HEK293 (cell line): ENCODE data around the gene SHISA5.
"Not testable (repeated sequence)": the region's sequence is repeated elsewhere in the genome, so short reads cannot be mapped to it uniquely, and the experiment has no call there.

Experiments
- CTCF ChIA-PET: fragments of 350-600 bp; formaldehyde crosslinking; extraction: SDS; loops from one replicate; lab custom pipeline; 2021; ENCODE audit warnings: antibody characterized with exemption; lab: Yijun Ruan, JAX
- POLR2A ChIA-PET: fragments of 300-600 bp; formaldehyde crosslinking; extraction: SDS; loops from one replicate; lab custom pipeline; 2020; ENCODE audit warnings: antibody characterized with exemption, inconsistent platforms; lab: Yijun Ruan, JAX
- H3K27ac ChIP-seq: fragments of 200-500 bp; sonication (Bioruptor generic); 2 replicates; pipeline ENCODE4 v1.5.1; 2014; ENCODE audit warnings: low read depth, low read length, control low read depth, inconsistent platforms; ENCODE audit errors: extremely low read depth
- H3K36me3 ChIP-seq, 2 experiments: fragments of 200-500 bp in 1 of 2; sonication (Bioruptor generic) in 1 of 2; 1 replicate in 1 of 2; 2 replicates in 1 of 2; pipeline ENCODE4 v1.5.1; 2014 to 2017; ENCODE audit warnings: inconsistent platforms in 2 of 2, low read length in 2 of 2; ENCODE audit not compliant: control insufficient read depth in 2 of 2, insufficient read depth in 1 of 2
- H3K4me1 ChIP-seq: fragments of 200-500 bp; sonication (Bioruptor generic); 2 replicates; pipeline ENCODE4 v1.5.1; 2014; ENCODE audit warnings: mild to moderate bottlenecking, low read length, inconsistent platforms; ENCODE audit not compliant: control insufficient read depth, insufficient read depth
- H3K4me3 ChIP-seq: 2 replicates; pipeline ENCODE4 v1.5.1; 2011; ENCODE audit warnings: low read depth, mild to moderate bottlenecking, control low read depth, low read length, moderate library complexity
- H3K9me3 ChIP-seq: fragments of 200-500 bp; sonication (Bioruptor generic); 2 replicates; pipeline ENCODE4 v1.5.1; 2014; ENCODE audit warnings: low read depth, low read length, inconsistent platforms; ENCODE audit not compliant: control insufficient read depth, insufficient read depth
- CTCF ChIP-seq: fragments of 450-650 bp; formaldehyde crosslinking; IDR thresholded peaks from 2 replicates; pipeline ENCODE4 v1.5.1; 2016; ENCODE audit warnings: missing biosample characterization, missing genetic modification characterization
- EGR2 ChIP-seq: fragments of 450-650 bp; formaldehyde crosslinking; IDR thresholded peaks from 2 replicates; pipeline ENCODE4 v1.5.1; 2016; ENCODE audit warnings: low read depth, missing biosample characterization, missing genetic modification characterization
- GFI1B ChIP-seq: fragments of 450-650 bp; formaldehyde crosslinking; IDR thresholded peaks from 2 replicates; pipeline ENCODE4 v1.5.1; 2016; ENCODE audit warnings: missing biosample characterization, missing genetic modification characterization
- KLF8 ChIP-seq: fragments of 450-650 bp; formaldehyde crosslinking; IDR thresholded peaks from 2 replicates; pipeline ENCODE4 v1.5.1; 2016; ENCODE audit warnings: missing biosample characterization, missing genetic modification characterization
- ZEB2 ChIP-seq: fragments of 450-650 bp; formaldehyde crosslinking; IDR thresholded peaks from 2 replicates; pipeline ENCODE4 v1.5.1; 2016; ENCODE audit warnings: missing biosample characterization, missing genetic modification characterization
- ZFHX2 ChIP-seq: fragments of 450-650 bp; formaldehyde crosslinking; conservative IDR thresholded peaks from 2 replicates; pipeline ENCODE4 v1.5.1; 2016; ENCODE audit warnings: missing biosample characterization, missing genetic modification characterization
- ZNF140 ChIP-seq: fragments of 450-650 bp; formaldehyde crosslinking; IDR thresholded peaks from 2 replicates; pipeline ENCODE4 v1.5.1; 2016; ENCODE audit warnings: missing biosample characterization, missing genetic modification characterization
- ZNF2 ChIP-seq: fragments of 450-650 bp; formaldehyde crosslinking; IDR thresholded peaks from 2 replicates; pipeline ENCODE4 v1.5.1; 2016; ENCODE audit warnings: missing biosample characterization, missing genetic modification characterization
- ZNF311 ChIP-seq: fragments of 450-650 bp; formaldehyde crosslinking; IDR thresholded peaks from 2 replicates; pipeline ENCODE4 v1.5.1; 2017; ENCODE audit warnings: missing biosample characterization, missing genetic modification characterization, borderline replicate concordance
- ZNF416 ChIP-seq: fragments of 450-650 bp; formaldehyde crosslinking; IDR thresholded peaks from 2 replicates; pipeline ENCODE4 v1.5.1; 2016; ENCODE audit warnings: missing biosample characterization, missing genetic modification characterization
- ZNF513 ChIP-seq: fragments of 450-650 bp; IDR thresholded peaks from 2 replicates; pipeline ENCODE4 v1.5.1; 2018; ENCODE audit warnings: missing biosample characterization, missing genetic modification characterization
- ZNF610 ChIP-seq: fragments of 450-650 bp; formaldehyde crosslinking; IDR thresholded peaks from 2 replicates; pipeline ENCODE4 v1.5.1; 2016; ENCODE audit warnings: missing biosample characterization, missing genetic modification characterization, borderline replicate concordance
- ZNF629 ChIP-seq: fragments of 450-650 bp; formaldehyde crosslinking; IDR thresholded peaks from 2 replicates; pipeline ENCODE4 v1.5.1; 2017; ENCODE audit warnings: missing biosample characterization, missing genetic modification characterization
- ZNF654 ChIP-seq: fragments of 450-650 bp; formaldehyde crosslinking; IDR thresholded peaks from 2 replicates; pipeline ENCODE4 v1.5.1; 2016; ENCODE audit warnings: low read depth, missing biosample characterization, missing genetic modification characterization
- ZNF692 ChIP-seq: fragments of 450-650 bp; formaldehyde crosslinking; IDR thresholded peaks from 2 replicates; pipeline ENCODE4 v1.5.1; 2016; ENCODE audit warnings: missing biosample characterization, missing genetic modification characterization
- ZNF768 ChIP-seq: fragments of 450-650 bp; formaldehyde crosslinking; IDR thresholded peaks from 2 replicates; pipeline ENCODE4 v1.5.1; 2018; ENCODE audit warnings: missing biosample characterization, mild to moderate bottlenecking, missing genetic modification characterization

The SHISA5 gene

GRCh38 chr3:48553361-48553760, 49.4 kb upstream of the SHISA5 start:
- ChIA-PET CTCF (interaction anchor here (0.6 to 3.0 kb wide), 3 partner anchors 9 to 153 kb away, joined by 3 to 15 read pairs (median 7); no protein-coding TSS in a partner anchor), POLR2A (interaction anchor here (0.5 to 1.4 kb wide), 2 partner anchors 114 to 152 kb away, joined by 3 to 4 read pairs; partner anchors contain the start of gene CCDC51)
- no peaks in the 10 kb centered on the region for H3K9me3 ChIP-seq
- no peak overlapping the region for H3K27ac ChIP-seq
- TF ChIP-seq ZNF629 (tag by site-specific recombination) (no peak), ZNF513 (tag by site-specific recombination) (no peak), GFI1B (tag by site-specific recombination) (no peak), ZNF416 (tag by site-specific recombination) (no peak), ZFHX2 (tag by site-specific recombination) (no peak), ZNF654 (no peak), ZNF140 (no peak), ZEB2 (tag by site-specific recombination) (no peak)
- H3K36me3 ChIP-seq, result no peaks in the 10 kb centered on the region
- no peaks in the 10 kb centered on the region for H3K4me1 ChIP-seq
- H3K4me3 ChIP-seq, result no peak overlapping the region

GRCh38 chr3:48552111-48552951, 48.4 kb upstream of the SHISA5 start:
- CTCF ChIA-PET, result interaction anchor here (0.6 to 3.0 kb wide), 5 partner anchors 27 to 395 kb away, joined by 3 to 15 read pairs (median 4); no protein-coding TSS in a partner anchor
- no peak overlapping the region for H3K4me3 ChIP-seq
- TF ChIP-seq ZNF768 (tag by site-specific recombination), result no peak
- peak; percentile 20; the same call in 1 of the 2 replicates for TF ChIP-seq EGR2 (tag by site-specific recombination)
- TF ChIP-seq, all 188 proteins: peak for 1
- Histone ChIP-seq H3K4me1 (no peaks in the 10 kb centered on the region), H3K27ac (no peak overlapping the region), H3K36me3 (peaks cover 0 to under 1% of the 10 kb centered on the region in 2 experiments; a peak in 1 of 3 replicates), H3K9me3 (no peaks in the 10 kb centered on the region)
- POLR2A ChIA-PET, result no interaction called here

GRCh38 chr3:48551651-48552050, 47.7 kb upstream of the SHISA5 start:
- H3K4me1 ChIP-seq, POLR2A ChIA-PET, H3K9me3 ChIP-seq, H3K27ac ChIP-seq, H3K4me3 ChIP-seq, H3K36me3 ChIP-seq: not testable (repeated sequence)
- CTCF ChIA-PET, result interaction anchor here (0.6 to 2.4 kb wide), 6 partner anchors 9 to 394 kb away, joined by 3 to 7 read pairs (median 4); no protein-coding TSS in a partner anchor

- CTCF ChIA-PET, result interaction anchor here (0.6 to 3.0 kb wide), 24 partner anchors 9 to 560 kb away, joined by 3 to 47 read pairs (median 4); partner anchors contain the start of genes PFKFB4, SLC26A6 and ZNF589
- H3K27ac ChIP-seq, result no peak overlapping the region
- H3K9me3 ChIP-seq, result no peaks in the 10 kb centered on the region
- H3K4me3 ChIP-seq, result no peak overlapping the region
- H3K36me3 ChIP-seq, result peaks cover 0 to 18% of the 10 kb centered on the region in 2 experiments; a peak in 1 of 3 replicates
- POLR2A ChIA-PET, result interaction anchor here (0.6 to 1.0 kb wide), 3 partner anchors 103 to 587 kb away, joined by 3 to 5 read pairs (median 5); partner anchors contain the start of gene ATRIP
- no peaks in the 10 kb centered on the region for H3K4me1 ChIP-seq
- TF ChIP-seq ZNF2 (tag by site-specific recombination), result peak; percentile 39; the same call in 1 of the 2 replicates
- TF ChIP-seq ZNF692, result peak; percentile 69; the same call in 1 of the 2 replicates
- no peak for TF ChIP-seq ZNF311 (tag by site-specific recombination)
- no peak for TF ChIP-seq ZNF416 (tag by site-specific recombination)
- peak; percentile 62 for TF ChIP-seq ZNF654
- no peak for TF ChIP-seq ZNF610 (tag by site-specific recombination)
- TF ChIP-seq KLF8 (tag by site-specific recombination), result no peak
- TF ChIP-seq CTCF (tag by site-specific recombination), result peak; percentile 71
Observed at GRCh38 chr3:48548729-48549705, 45.0 kb upstream of the SHISA5 start.
